Dermis microvascular lymphatic vessel endothelial cell (primary cell): Measurements from ENCODE around the gene GNMT. TPM values are rescaled to one million over a fixed set of nuclear protein-coding genes. Genes with fewer than 3 reads are reported as not detected.

Experiments
- DNase-seq, 2 donors: peaks; one replicate each; pipeline versions ENCODE4 v3.0.0 to v3.0.0-alpha.2; 2010; ENCODE audit warnings: low read depth in 2 of 2
- total RNA-seq: library from RNA; depleted of rRNA; stranded (reverse); fragments of >200 nt; gene quantifications from 2 replicates; pipeline ENCODE4 v1.2.1, GENCODE V29; 2014

Gene GNMT
- total RNA-seq, 1 donor from 2014 or later: under 0.01 TPM

DNA sequence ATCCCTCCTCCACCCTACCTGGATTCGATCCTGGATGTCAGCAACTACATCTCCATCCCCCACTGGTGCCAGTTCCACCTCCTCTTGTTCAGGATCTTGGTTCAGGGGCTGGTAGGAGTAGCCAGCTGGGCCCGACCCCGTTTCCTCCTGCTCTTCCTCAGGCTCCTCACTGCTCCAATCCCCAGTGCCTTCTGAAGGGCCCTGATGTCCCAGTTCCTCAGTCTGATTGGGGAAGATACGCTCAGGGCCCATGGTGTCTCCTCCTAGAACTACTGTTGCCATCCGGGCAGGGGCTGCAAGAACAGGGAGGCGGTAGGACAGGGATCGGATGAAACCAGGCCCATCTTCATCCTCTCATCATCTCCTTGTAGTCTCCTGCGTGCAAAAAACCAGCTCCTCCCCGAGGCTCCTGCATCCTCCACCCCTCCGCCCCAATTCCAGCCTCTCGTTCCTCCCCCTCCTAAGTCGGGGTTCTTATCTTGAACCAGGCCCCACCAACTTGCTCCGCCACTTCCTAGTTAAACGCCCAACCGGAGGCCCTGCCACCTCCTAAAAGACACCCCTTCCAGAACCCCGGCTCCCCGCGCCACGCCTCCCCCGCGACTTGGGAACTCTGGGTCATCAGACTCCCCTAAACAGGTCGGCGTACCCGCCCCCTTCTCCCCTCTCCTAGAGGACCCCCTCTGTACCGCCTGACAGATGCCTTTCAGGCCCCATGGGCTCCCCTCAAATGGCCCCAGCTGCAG, 52.7 kb downstream of the GNMT start:
- DNase-seq: no peak

Other genes starting within 250 kb of the GNMT start
- gene PRPH2, start 238.2 kb upstream of the GNMT start, total RNA-seq: 0.13 and 0.38 TPM in 2 replicates
- 29.1 and 36.4 TPM in 2 replicates for gene TBCC, start 214.7 kb upstream of the GNMT start, total RNA-seq
- 3.0 and 5.6 TPM in 2 replicates for gene BICRAL, start 178.7 kb upstream of the GNMT start, total RNA-seq
- gene RPL7L1, start 81.1 kb upstream of the GNMT start, total RNA-seq: 85.9 and 86.1 TPM in 2 replicates
- gene PTCRA, start 44.7 kb upstream of the GNMT start, total RNA-seq: not detected in 2 replicates
- gene CNPY3, start 31.3 kb upstream of the GNMT start, total RNA-seq: 15.5 and 22.3 TPM in 2 replicates
- 23.0 and 29.7 TPM in 2 replicates for gene PEX6, start 18.4 kb downstream of the GNMT start, total RNA-seq
- gene PPP2R5D, start 23.8 kb downstream of the GNMT start, total RNA-seq: 27.6 and 32.5 TPM in 2 replicates
- gene MEA1, start 53.2 kb downstream of the GNMT start, total RNA-seq: 35.3 and 39.2 TPM in 2 replicates
- 131 and 152 TPM in 2 replicates for gene KLHDC3, start 53.5 kb downstream of the GNMT start, total RNA-seq
- gene RRP36, start 60.9 kb downstream of the GNMT start, total RNA-seq: 72.3 and 84.3 TPM in 2 replicates
- gene CUL7, start 93.1 kb downstream of the GNMT start, total RNA-seq: 18.7 and 27.9 TPM in 2 replicates
- 11.8 and 13.1 TPM in 2 replicates for gene MRPL2, start 98.7 kb downstream of the GNMT start, total RNA-seq
- gene KLC4, start 98.9 kb downstream of the GNMT start, total RNA-seq: 14.2 and 17.6 TPM in 2 replicates
- gene PTK7, start 115.6 kb downstream of the GNMT start, total RNA-seq: 20.0 and 37.8 TPM in 2 replicates
- gene SRF, start 210.5 kb downstream of the GNMT start, total RNA-seq: 12.5 and 13.8 TPM in 2 replicates
- gene CUL9, start 221.4 kb downstream of the GNMT start, total RNA-seq: 13.1 and 21.4 TPM in 2 replicates